M059J (cell line): ENCODE data around the gene KBTBD6. TPM values are rescaled to one million over a fixed set of nuclear protein-coding genes. Genes with fewer than 3 reads are reported as not detected.
"Not testable (repeated sequence)": the region's sequence is repeated elsewhere in the genome, so short reads cannot be mapped to it uniquely, and the experiment has no call there.

ENCODE experiments used
- DNase-seq: peaks from one replicate; pipeline ENCODE4 v3.0.0-alpha.2; 2012; ENCODE audit warnings: low read depth
- total RNA-seq: library from RNA; depleted of rRNA; stranded (reverse); fragments of >200 nt; shearing (Covaris generic); gene quantifications from 2 replicates; pipeline ENCODE4 v1.2.3, GENCODE V29; 2014; rRNA removed

Gene KBTBD6
- total RNA-seq, 1 experiment from 2014 or later = 6.9 TPM

GRCh38 chr13:41133951-41134350 is 1.3 kb upstream of the KBTBD6 start:
- no peak for DNase-seq

DNA sequence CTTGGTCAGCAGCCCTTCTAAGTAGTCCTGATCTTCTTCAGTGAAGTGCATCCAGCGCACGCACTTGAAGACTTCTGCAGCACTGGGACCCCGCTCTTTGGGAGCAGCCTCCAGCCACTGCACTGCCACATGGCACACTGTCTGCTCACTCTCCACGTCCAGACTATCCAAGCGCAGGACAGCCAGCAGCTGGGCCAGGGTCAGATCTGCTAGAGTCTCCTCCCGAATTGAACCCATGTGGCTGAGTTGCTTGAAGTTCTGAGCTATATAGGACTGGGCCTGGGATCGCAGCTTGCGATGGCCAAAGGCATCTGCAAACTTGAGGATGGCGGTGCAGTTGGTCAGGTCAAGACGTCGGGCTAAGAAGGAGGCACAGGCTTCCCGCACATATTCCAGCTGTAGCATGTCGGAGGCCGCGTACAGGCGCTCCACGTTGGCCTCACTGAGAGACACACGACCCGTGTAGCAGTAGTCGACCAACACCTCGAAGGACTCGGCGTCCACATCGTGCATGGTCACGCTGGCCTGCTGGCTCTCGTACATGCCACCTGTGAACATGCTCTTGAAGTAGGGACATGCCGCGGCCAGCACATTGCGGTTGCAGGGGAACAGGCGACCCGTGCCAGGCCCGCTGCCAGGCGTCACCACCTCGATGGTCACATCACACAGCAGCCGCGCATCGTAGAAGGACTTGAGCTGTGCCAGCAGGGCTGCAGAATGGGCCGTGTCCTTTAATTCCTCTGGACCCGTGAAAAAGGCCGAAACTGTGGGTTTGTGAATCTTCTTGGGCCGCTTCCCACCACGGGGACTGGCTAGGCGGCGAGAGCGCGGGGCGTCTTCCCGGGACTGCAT is 716 bp downstream of the KBTBD6 start:
- DNase-seq = not testable (repeated sequence)

DNA sequence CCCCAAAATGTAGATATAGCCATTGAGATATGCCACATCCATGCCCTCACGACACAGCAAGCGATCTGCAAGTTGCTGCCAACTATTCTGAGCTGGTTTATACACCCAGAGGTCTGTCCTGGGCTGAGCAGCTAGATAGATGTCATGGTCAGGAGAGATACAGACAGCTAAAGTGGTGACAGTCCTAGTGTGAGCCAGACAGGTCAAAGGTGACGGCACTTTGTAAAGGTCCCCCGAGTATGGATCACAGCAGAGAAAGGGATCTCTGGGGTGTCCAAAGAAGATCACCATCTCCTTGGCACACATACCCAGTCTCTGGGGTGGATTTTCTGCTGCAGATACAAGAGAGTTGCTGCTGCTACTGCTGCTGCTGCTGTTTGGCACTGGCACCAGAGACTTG is 1.4 kb downstream of the KBTBD6 start:
- not testable (repeated sequence) for DNase-seq

DNA sequence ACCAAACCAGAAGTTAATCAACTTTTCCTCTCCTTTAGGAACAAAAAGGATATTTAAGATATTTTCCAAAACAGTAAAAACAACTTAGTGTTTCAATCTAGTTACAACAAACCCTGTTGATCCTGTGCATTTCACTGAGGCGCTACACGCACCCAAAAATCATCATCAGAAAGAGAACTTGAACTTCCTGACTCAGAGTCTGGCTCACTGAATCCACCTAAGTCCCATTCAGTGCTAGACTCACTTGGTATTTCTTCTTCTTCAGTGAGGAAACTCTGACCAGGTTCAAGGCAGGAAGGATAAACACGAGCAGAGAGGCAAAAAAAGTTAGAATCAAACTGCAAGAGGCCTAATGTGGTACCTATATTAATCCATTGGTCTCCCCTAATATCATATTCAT is 2.2 kb downstream of the KBTBD6 start:
- no peak for DNase-seq

DNA sequence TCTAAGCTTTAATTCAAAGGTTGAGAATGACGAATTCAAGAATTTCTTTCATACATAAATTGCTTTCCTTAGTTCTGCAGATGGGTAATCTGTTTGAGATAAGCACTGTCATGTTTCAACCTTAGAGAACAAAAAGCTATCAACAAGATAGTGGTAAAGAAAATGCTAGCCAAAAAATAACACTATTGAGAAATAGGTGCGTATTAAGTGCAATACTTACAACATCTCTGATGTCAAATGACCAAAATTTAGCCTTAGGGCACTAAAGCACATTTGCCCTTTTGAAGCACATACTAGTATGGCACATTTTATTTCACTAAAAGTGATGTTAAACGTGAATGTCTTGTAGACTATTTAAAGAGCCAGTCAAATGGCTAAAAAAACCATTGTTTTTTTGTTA is 4.9 kb downstream of the KBTBD6 start:
- DNase-seq = no peak

- peak; percentile 51 for DNase-seq
These were observed 9.8 kb downstream of the KBTBD6 start for GRCh38 chr13:41122838-41123237.

- DNase-seq = peak; percentile 29
These were observed 14.7 kb downstream of the KBTBD6 start for GRCh38 chr13:41117869-41118268.

DNA sequence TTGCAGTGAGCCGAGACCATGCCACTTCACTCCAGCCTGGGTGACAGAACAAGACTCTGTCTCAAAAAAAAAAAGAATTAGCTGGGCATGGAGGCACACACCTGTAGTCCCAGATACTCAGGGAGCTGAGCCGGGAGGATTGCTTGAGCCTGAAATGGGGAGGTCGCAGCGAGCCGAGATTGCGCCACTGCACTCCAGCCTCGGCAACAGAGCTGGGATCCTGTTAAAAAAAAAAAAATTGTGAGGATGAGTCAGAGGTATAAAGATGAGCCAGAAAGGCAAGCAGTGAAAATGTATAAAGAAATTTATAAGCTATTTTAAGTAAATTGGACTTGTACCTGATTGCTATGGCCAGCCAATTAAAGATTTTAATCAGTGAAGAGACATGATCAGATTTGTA is 21.1 kb downstream of the KBTBD6 start:
- DNase-seq = no peak

- no peak for DNase-seq
These were observed 25.0 kb downstream of the KBTBD6 start for GRCh38 chr13:41107584-41108014.

- no peak for DNase-seq
These were observed 25.5 kb downstream of the KBTBD6 start for GRCh38 chr13:41107104-41107571.

DNA sequence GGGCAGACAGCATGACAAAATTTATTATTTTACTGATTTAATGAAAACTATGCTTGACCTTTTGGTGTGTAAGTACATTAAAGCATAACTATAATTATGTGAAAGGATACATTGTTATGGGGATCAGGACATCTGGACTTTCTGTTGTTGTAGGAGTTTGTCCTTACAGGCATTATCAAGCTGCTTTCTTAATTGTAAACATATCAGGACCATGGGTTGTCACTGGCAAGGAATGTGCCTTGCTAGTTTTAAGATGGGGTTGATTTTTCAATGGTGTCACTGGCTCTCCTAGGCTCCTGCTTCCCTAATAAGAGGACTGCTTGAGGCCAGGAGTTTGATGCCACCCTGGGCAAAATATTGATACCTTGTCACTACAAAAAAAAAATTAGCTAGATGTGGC is 32.6 kb downstream of the KBTBD6 start:
- no peak for DNase-seq

DNA sequence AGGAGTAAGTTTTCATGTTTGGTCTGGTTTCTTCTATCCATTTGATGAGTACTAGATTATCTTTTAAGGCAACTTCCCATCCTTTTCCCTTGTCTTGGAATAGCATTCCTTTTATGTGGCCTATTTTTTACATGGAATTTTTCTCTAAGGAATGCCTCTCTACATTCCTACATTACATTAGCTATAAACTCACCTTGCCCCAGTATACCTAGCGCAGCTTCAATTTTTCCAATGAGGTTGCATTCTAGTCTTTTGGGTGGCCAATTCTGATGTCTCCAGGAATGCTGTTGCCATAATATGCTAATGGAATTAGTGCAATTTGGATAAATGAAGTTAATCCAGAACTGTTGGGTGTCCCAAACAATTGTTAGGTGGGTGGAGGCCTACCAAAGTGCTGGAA is 33.8 kb downstream of the KBTBD6 start:
- DNase-seq = no peak

- not testable (repeated sequence) for DNase-seq
These were observed 36.9 kb downstream of the KBTBD6 start for GRCh38 chr13:41095681-41096080.

DNA sequence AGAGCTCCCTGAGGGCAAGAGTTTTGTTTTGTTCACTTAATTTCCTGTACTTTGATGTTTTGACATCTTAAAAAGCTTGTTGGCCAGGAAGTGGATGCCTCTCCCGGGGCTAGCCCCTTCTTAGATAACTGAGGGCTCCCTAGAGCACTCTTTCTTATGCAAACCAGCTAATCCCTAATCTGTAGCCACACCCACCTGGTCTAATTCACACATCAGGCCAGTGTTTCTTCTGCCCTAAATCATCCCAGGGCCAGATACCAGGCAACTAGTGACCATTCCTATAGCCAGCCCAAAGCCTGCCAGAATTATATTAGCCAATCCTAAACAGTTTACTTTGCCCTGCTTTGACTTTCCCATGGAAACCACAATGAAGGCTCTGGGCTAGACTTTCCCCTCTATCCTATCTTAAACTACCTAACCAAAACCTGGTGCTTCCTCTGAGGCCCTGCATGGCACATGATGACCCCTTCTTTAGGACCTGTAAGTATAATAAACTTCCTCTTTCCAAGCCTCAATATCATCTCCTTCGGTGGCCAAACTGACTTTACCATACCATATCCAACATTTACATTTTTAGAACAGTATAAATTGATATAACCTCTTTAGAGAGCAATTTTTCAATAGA is 46.5 kb downstream of the KBTBD6 start:
- peak; percentile 22 for DNase-seq

DNA sequence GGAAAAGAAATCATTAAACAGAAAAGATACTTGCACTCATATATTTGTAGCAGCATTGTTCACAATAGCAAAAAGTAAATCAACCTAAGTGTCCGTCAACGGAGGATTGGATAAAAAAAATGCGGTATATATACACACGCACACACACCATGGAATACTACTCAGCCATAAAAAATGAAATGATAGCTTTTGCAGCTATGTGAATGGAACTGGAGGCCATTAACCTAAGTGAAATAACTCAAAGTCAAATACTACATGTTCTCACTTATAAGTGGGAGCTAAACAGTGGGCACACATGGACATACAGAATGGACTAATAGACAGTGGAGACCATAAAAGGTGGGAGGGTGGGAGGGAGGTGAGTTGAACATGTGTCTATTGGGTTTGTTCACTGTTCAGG is 52.9 kb downstream of the KBTBD6 start:
- DNase-seq = no peak

Other genes starting within 250 kb of the KBTBD6 start
- gene ELF1, start 113.5 kb downstream of the KBTBD6 start, total RNA-seq = 18.9 and 26.6 TPM in 2 replicates
- gene WBP4, start 71.3 kb downstream of the KBTBD6 start, total RNA-seq = 6.9 and 9.8 TPM in 2 replicates
- 3.8 and 4.4 TPM in 2 replicates for gene KBTBD7, start 61.8 kb upstream of the KBTBD6 start, total RNA-seq
- gene MTRF1, start 130.8 kb upstream of the KBTBD6 start, total RNA-seq = 9.6 and 12.2 TPM in 2 replicates
- gene NAA16, start 178.5 kb upstream of the KBTBD6 start, total RNA-seq = 4.7 and 7.5 TPM in 2 replicates